K562 (cell line): ENCODE measurements around the gene TRPC4AP. TPM values are rescaled to one million over a fixed set of nuclear protein-coding genes. Genes with fewer than 3 reads are reported as not detected.

Source experiments
- ARID4B ChIP-seq: sonication (generic); formaldehyde crosslinking; IDR thresholded peaks from 2 replicates; pipeline ENCODE4 v1.8.0; 2022; ENCODE audit warnings: mild to moderate bottlenecking, missing genetic modification reagents
- CBX3 ChIP-seq, 2 experiments: IDR thresholded peaks; 1 replicate in 1 of 2; 2 replicates in 1 of 2; pipeline ENCODE4 v1.6.1; 2012; ENCODE audit warnings: inconsistent platforms in 2 of 2, low read length in 2 of 2, borderline replicate concordance in 1 of 2, control low read depth in 1 of 2
- CEBPB ChIP-seq: fragments of 450-650 bp; IDR thresholded peaks from 2 replicates; pipeline ENCODE4 v1.6.1; 2016; ENCODE audit warnings: missing genetic modification characterization, missing compliant biosample characterization
- COPS2 ChIP-seq: fragments of 450-650 bp; conservative IDR thresholded peaks from 2 replicates; pipeline ENCODE4 v1.6.1; 2016; ENCODE audit warnings: mild to moderate bottlenecking, moderate library complexity
- E2F6 ChIP-seq, 2 experiments: IDR thresholded peaks; 2 replicates each; pipeline ENCODE4 v1.6.1; 2011; ENCODE audit warnings: borderline replicate concordance in 1 of 2, control low read depth in 1 of 2, low read depth in 1 of 2, low read length in 1 of 2, mild to moderate bottlenecking in 1 of 2, mixed read lengths in 1 of 2, moderate library complexity in 1 of 2; ENCODE audit not compliant: insufficient read depth in 1 of 2, insufficient read length in 1 of 2, poor library complexity in 1 of 2, severe bottlenecking in 1 of 2; ENCODE audit errors: extremely low read depth in 1 of 2
- ELF4 ChIP-seq: fragments of 450-650 bp; formaldehyde crosslinking; IDR thresholded peaks from 2 replicates; pipeline ENCODE4 v1.4.0; 2022; ENCODE audit warnings: missing genetic modification characterization
- PTRF ChIP-seq: fragments of 450-650 bp; IDR thresholded peaks from 2 replicates; pipeline ENCODE4 v1.6.1; 2016; ENCODE audit warnings: mild to moderate bottlenecking, missing genetic modification characterization, missing compliant biosample characterization
- RCOR1 ChIP-seq, 2 experiments: IDR thresholded peaks; 2 replicates each; pipeline ENCODE4 v1.6.1; 2012; ENCODE audit warnings: low read depth in 2 of 2, low read length in 2 of 2, borderline replicate concordance in 1 of 2, improper control_type of control experiment in 1 of 2
- ZBTB26 ChIP-seq: fragments of 450-650 bp; formaldehyde crosslinking; IDR thresholded peaks from 2 replicates; pipeline ENCODE4 v1.4.0; 2022; ENCODE audit warnings: missing genetic modification characterization
- ZNF184 ChIP-seq: sonication (generic); formaldehyde crosslinking; IDR thresholded peaks from 2 replicates; pipeline ENCODE4 v1.5.0; 2020; ENCODE audit warnings: missing genetic modification reagents
- ZNF699 ChIP-seq: fragments of 250-450 bp; sonication (Bioruptor Pico); IDR thresholded peaks from 2 replicates; pipeline ENCODE4 v1.8.0; 2021; ENCODE audit warnings: mild to moderate bottlenecking, moderate library complexity; ENCODE audit not compliant: insufficient replicate concordance
- polyA plus RNA-seq, 8 experiments: library from polyadenylated mRNA; depleted of rRNA in 4 of 8; stranded (reverse) in 5 of 8; unstranded in 3 of 8; fragments of >200 nt; fragmentation: Nextera tagmentation in 2 of 8; fragmentation: Illumina TruSeq in 1 of 8; extraction: Ambion mirVana in 2 of 8; extraction: Trizol in 1 of 8; gene quantifications; 2 replicates each; pipeline versions ENCODE4 v1.2.1 to v1.2.3, GENCODE V29; 2011 to 2014; ENCODE audit warnings: inconsistent platforms in 1 of 8, missing spikeins in 1 of 8
- total RNA-seq, 7 experiments: library from RNA; depleted of rRNA in 6 of 7; stranded (reverse); fragments of >200 nt in 6 of 7; fragmentation: Illumina TruSeq in 2 of 7; extraction: Trizol in 2 of 7; gene quantifications; 2 replicates each; pipeline versions ENCODE4 v1.2.1 to v1.2.3, GENCODE V29; 2011 to 2021; ENCODE audit warnings: low replicate concordance in 1 of 7
- TF ChIP-seq, protein P1 (sequence below): sonication (generic); formaldehyde crosslinking; IDR thresholded peaks from 2 replicates; pipeline ENCODE4 v1.8.0; 2022; ENCODE audit warnings: mild to moderate bottlenecking, missing genetic modification reagents
- TF ChIP-seq, protein P2 (sequence below): fragments of 200-800 bp; sonication (Bioruptor generic); IDR thresholded peaks from 2 replicates; pipeline ENCODE4 v1.6.1; 2017; ENCODE audit warnings: missing genetic modification characterization, missing compliant biosample characterization
- TF ChIP-seq, protein P3 (sequence below): sonication (generic); formaldehyde crosslinking; IDR thresholded peaks from 2 replicates; pipeline ENCODE4 v1.8.0; 2022; ENCODE audit warnings: missing genetic modification reagents, mild to moderate bottlenecking, moderate library complexity, borderline replicate concordance

Gene TRPC4AP
- total and polyA plus RNA-seq, 9 of the 15 experiments (the other 6 are each of a cell fraction or from before 2014, with no cell fraction given), result 2.3 to 70.3 (median 33.3) TPM

DNA sequence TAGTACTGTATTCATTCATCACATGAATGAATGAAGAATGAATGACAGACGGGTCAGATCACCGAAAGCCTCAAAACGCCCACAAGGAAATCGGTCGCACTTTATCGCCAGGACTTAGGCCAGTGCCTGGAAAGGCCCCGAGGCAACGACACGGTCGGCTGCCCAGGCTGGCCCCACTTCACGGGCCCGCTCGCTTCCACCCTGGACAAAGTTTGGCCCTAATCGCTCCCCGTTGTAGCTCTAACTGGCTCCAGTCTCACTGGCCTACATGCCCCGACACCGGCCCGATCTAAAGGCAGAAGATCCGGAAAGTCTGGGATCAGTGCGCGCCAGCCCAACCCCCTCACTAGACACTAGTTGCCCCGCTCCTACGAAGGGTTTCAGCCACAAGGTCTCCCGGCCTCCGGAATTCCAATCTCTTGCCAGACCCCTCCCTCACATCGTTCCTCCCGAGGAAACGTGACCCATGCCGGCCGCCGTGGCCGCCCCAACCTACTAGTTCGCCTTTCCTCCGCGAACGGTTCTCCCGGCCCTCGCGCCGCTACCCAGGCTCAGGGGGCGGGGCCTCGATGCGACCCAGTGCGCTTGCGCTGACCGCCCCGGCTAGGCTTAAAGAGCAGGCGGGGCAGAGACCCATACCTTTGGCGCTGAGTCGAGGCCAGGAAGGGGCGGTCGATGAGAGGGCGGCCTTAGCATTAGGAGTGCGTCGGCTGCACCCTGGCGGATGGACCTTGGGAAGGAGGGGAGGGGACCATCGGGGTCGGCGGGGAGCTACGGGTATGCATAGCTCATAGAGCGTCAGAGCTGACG, 137.2 kb downstream of the TRPC4AP start, which contains the start of the genes GSS and MYH7B (continued):
- peak; percentile 85 for TF ChIP-seq ARID4B (CRISPR knock-in tag)
- TF ChIP-seq COPS2, result no peak
- no peak for TF ChIP-seq PTRF (tag)
- no peak for TF ChIP-seq CEBPB
- TF ChIP-seq ZBTB26 (CRISPR knock-in tag), result no peak; the same call in 1 of the 2 replicates
- TF ChIP-seq ZNF184 (CRISPR knock-in tag), result no peak
- TF ChIP-seq, protein P1, sequence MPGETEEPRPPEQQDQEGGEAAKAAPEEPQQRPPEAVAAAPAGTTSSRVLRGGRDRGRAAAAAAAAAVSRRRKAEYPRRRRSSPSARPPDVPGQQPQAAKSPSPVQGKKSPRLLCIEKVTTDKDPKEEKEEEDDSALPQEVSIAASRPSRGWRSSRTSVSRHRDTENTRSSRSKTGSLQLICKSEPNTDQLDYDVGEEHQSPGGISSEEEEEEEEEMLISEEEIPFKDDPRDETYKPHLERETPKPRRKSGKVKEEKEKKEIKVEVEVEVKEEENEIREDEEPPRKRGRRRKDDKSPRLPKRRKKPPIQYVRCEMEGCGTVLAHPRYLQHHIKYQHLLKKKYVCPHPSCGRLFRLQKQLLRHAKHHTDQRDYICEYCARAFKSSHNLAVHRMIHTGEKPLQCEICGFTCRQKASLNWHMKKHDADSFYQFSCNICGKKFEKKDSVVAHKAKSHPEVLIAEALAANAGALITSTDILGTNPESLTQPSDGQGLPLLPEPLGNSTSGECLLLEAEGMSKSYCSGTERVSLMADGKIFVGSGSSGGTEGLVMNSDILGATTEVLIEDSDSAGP, result no peak
- TF ChIP-seq, protein P2, sequence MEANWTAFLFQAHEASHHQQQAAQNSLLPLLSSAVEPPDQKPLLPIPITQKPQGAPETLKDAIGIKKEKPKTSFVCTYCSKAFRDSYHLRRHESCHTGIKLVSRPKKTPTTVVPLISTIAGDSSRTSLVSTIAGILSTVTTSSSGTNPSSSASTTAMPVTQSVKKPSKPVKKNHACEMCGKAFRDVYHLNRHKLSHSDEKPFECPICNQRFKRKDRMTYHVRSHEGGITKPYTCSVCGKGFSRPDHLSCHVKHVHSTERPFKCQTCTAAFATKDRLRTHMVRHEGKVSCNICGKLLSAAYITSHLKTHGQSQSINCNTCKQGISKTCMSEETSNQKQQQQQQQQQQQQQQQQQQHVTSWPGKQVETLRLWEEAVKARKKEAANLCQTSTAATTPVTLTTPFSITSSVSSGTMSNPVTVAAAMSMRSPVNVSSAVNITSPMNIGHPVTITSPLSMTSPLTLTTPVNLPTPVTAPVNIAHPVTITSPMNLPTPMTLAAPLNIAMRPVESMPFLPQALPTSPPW (CRISPR knock-in tag), result peak; percentile 92
- no peak; a peak in 1 of 3 replicates for TF ChIP-seq CBX3 (IDR thresholded peaks at IDR 0.05; ENCODE audit: borderline replicate concordance in 1 of 2, low read length in 2 of 2)
- peak; percentile 31 to 42 for TF ChIP-seq E2F6 (IDR thresholded peaks at IDR 0.05; ENCODE audit: borderline replicate concordance in 1 of 2, extremely low read depth in 1 of 2, insufficient read depth in 1 of 2, insufficient read length in 1 of 2, low read depth in 1 of 2, low read length in 1 of 2, poor library complexity in 1 of 2, severe bottlenecking in 1 of 2)
- no peak for TF ChIP-seq ELF4 (CRISPR knock-in tag)
- TF ChIP-seq ZNF699 (CRISPR knock-in tag), result no peak
- TF ChIP-seq, protein P3, sequence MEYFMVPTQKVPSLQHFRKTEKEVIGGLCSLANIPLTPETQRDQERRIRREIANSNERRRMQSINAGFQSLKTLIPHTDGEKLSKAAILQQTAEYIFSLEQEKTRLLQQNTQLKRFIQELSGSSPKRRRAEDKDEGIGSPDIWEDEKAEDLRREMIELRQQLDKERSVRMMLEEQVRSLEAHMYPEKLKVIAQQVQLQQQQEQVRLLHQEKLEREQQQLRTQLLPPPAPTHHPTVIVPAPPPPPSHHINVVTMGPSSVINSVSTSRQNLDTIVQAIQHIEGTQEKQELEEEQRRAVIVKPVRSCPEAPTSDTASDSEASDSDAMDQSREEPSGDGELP (CRISPR knock-in tag), result peak; percentile 86
- peak in 1 of 2 experiments; percentile 44; a peak in 1 of 4 replicates for TF ChIP-seq RCOR1 (IDR thresholded peaks at IDR 0.05; ENCODE audit: borderline replicate concordance in 1 of 2, low read depth in 2 of 2, low read length in 2 of 2)
